ENCODE measurements around the gene BMP6. TPM values are rescaled to one million over a fixed set of nuclear protein-coding genes. Genes with fewer than 3 reads are reported as not detected.

Gene BMP6
- total RNA-seq, 2 experiments from 2014 or later = 0.38 to 1.1 TPM

- H4K20me1 ChIP-seq (ENCODE audit: insufficient read depth, low read length) = no peaks in the 10 kb centered on the region
- ChIA-PET CTCF (ENCODE audit: unreplicated experiment) (no interaction called here), POLR2A (interaction anchor here (3.6 to 7.4 kb wide), 2 partner anchors 18 to 42 kb away, joined by 55 to 58 read pairs; no protein-coding TSS in a partner anchor)
- intact Hi-C loops (cut with micrococcal nuclease; ENCODE audit: unreplicated experiment) = loop anchor here (10.0 kb wide), 1 partner anchor 1335 kb away; the partner anchor contains the start of gene LY86
- no peaks in the 10 kb centered on the region for H3K79me2 ChIP-seq (ENCODE audit: insufficient read depth, low read depth, low read length)
- no peak overlapping the region for H3K4me3 ChIP-seq (ENCODE audit: low read depth, low read length, poor library complexity, severe bottlenecking)
- H3K4me1 ChIP-seq (ENCODE audit: insufficient read depth, low read length, poor library complexity, severe bottlenecking) = peaks cover 65% of the 10 kb centered on the region
- H2AFZ ChIP-seq (ENCODE audit: low read length) = no peak overlapping the region; the same call in 1 of the 2 replicates
- peaks cover 14% of the 10 kb centered on the region; the same call in 1 of the 2 replicates for H3K9me3 ChIP-seq (ENCODE audit: low read length)
- H3K4me2 ChIP-seq (ENCODE audit: low read length) = no peak overlapping the region
- DNase-seq (ENCODE audit: low spot score) = no peak
- no peak overlapping the region for H3K27ac ChIP-seq (ENCODE audit: low read depth, low read length, poor library complexity, severe bottlenecking)
- no peak for TF ChIP-seq EZH2phosphoT487 (IDR thresholded peaks at IDR 0.05; ENCODE audit: borderline replicate concordance, low read depth, low read length)
- TF ChIP-seq CTCF (conservative IDR thresholded peaks at IDR 0.05; ENCODE audit: low read length) = no peak
- no peaks in the 10 kb centered on the region for H3K9me2 ChIP-seq (ENCODE audit: insufficient read depth, low read length)
- H3K36me3 ChIP-seq (ENCODE audit: insufficient read depth, low read length) = peaks cover 7% of the 10 kb centered on the region
- BruUV-seq (replicated peaks) = no TSS peak
Measured at GRCh38 chr6:7919871-7920270, 194.0 kb downstream of the BMP6 start.

- DNase-seq (ENCODE audit: low spot score) = no peak
- CTCF ChIA-PET (ENCODE audit: unreplicated experiment) = interaction anchor here (1.0 kb wide), 1 partner anchor 19 kb away, joined by 3 read pairs; no protein-coding TSS in a partner anchor
Measured at GRCh38 chr6:7920425-7920824, 194.5 kb downstream of the BMP6 start.

More at GRCh38 chr6:7920425-7920824, 194.5 kb downstream of the BMP6 start:
- no peak overlapping the region for H3K4me3 ChIP-seq (ENCODE audit: low read depth, low read length, poor library complexity, severe bottlenecking)
- no peak overlapping the region for H3K27ac ChIP-seq (ENCODE audit: low read depth, low read length, poor library complexity, severe bottlenecking)
- H4K20me1 ChIP-seq (ENCODE audit: insufficient read depth, low read length) = no peaks in the 10 kb centered on the region
- peaks cover 5% of the 10 kb centered on the region for H3K36me3 ChIP-seq (ENCODE audit: insufficient read depth, low read length)
- intact Hi-C loops (cut with micrococcal nuclease; ENCODE audit: unreplicated experiment) = no loop called here
- H3K9me3 ChIP-seq (ENCODE audit: low read length) = peaks cover 14% of the 10 kb centered on the region; the same call in 1 of the 2 replicates
- no peaks in the 10 kb centered on the region for H3K9me2 ChIP-seq (ENCODE audit: insufficient read depth, low read length)
- H3K4me2 ChIP-seq (ENCODE audit: low read length) = peak overlapping the region; percentile 11; the same call in 1 of the 2 replicates
- POLR2A ChIA-PET = interaction anchor here (7.4 kb wide), 1 partner anchor 18 kb away, joined by 58 read pairs; no protein-coding TSS in a partner anchor
- peaks cover 60% of the 10 kb centered on the region for H3K4me1 ChIP-seq (ENCODE audit: insufficient read depth, low read length, poor library complexity, severe bottlenecking)
- no TSS peak for BruUV-seq (replicated peaks)
- TF ChIP-seq CTCF (conservative IDR thresholded peaks at IDR 0.05; ENCODE audit: low read length) (no peak), EZH2phosphoT487 (IDR thresholded peaks at IDR 0.05; ENCODE audit: borderline replicate concordance, low read depth, low read length) (no peak)
- peak overlapping the region; percentile 52 for H2AFZ ChIP-seq (ENCODE audit: low read length)
- H3K79me2 ChIP-seq (ENCODE audit: insufficient read depth, low read depth, low read length) = no peaks in the 10 kb centered on the region

All from OCI-LY7 (cell line).